Endodermal cell (in vitro differentiated cells): Measurements from ENCODE around the gene ATP10A. TPM values are rescaled to one million over a fixed set of nuclear protein-coding genes. Genes with fewer than 3 reads are reported as not detected.

Experiments used
- DNase-seq: peaks from one replicate; pipeline ENCODE4 v3.0.0-alpha.2; 2017
- H3K27ac ChIP-seq: 2 replicates; pipeline ENCODE4 v1.5.1; 2013; ENCODE audit warnings: mild to moderate bottlenecking, low read depth, low read length, moderate library complexity
- H3K27me3 ChIP-seq: 2 replicates; pipeline ENCODE4 v1.6.1; 2013; ENCODE audit warnings: mild to moderate bottlenecking, low read length, moderate library complexity; ENCODE audit not compliant: insufficient read depth, control insufficient read depth, poor library complexity, severe bottlenecking
- H3K36me3 ChIP-seq: 2 replicates; pipeline ENCODE4 v1.7.0; 2013; ENCODE audit warnings: mild to moderate bottlenecking, low read length, moderate library complexity; ENCODE audit not compliant: control insufficient read depth, insufficient read depth
- H3K4me1 ChIP-seq: one replicate; pipeline ENCODE4 v1.7.0; 2013; ENCODE audit warnings: low read length; ENCODE audit not compliant: control insufficient read depth, insufficient read depth
- H3K4me3 ChIP-seq: 2 replicates; pipeline ENCODE4 v1.5.1; 2013; ENCODE audit warnings: mild to moderate bottlenecking, low read length, moderate library complexity
- H3K9ac ChIP-seq: 2 replicates; pipeline ENCODE4 v1.6.1; 2013; ENCODE audit warnings: mild to moderate bottlenecking, low read length, moderate library complexity; ENCODE audit not compliant: poor library complexity, severe bottlenecking; ENCODE audit errors: extremely low read depth
- H3K9me3 ChIP-seq: 2 replicates; pipeline ENCODE4 v1.6.1; 2013; ENCODE audit warnings: mild to moderate bottlenecking, low read length, moderate library complexity; ENCODE audit not compliant: control insufficient read depth
- H3K27ac Mint-ChIP-seq: 2 replicates; pipeline ENCODE4 v1.8.0; 2020; ENCODE audit warnings: mixed read lengths
- H3K27me3 Mint-ChIP-seq: 2 replicates; pipeline ENCODE4 v1.8.0; 2021; ENCODE audit warnings: mild to moderate bottlenecking, mixed read lengths; ENCODE audit not compliant: insufficient read depth
- H3K36me3 Mint-ChIP-seq: 2 replicates; pipeline ENCODE4 v1.8.0; 2020; ENCODE audit warnings: low read depth, mixed read lengths
- H3K4me1 Mint-ChIP-seq: 2 replicates; pipeline ENCODE4 v1.8.0; 2020; ENCODE audit warnings: mixed read lengths
- H3K4me3 Mint-ChIP-seq: 2 replicates; pipeline ENCODE4 v1.8.0; 2020; ENCODE audit warnings: mild to moderate bottlenecking, moderate library complexity, mixed read lengths
- H3K9me3 Mint-ChIP-seq: 2 replicates; pipeline ENCODE4 v1.8.0; 2020; ENCODE audit warnings: mild to moderate bottlenecking, mixed read lengths
- CTCF ChIP-seq: fragments of 200-600 bp; sonication (generic); conservative IDR thresholded peaks from 2 replicates; pipeline ENCODE4 v1.5.0; 2021; ENCODE audit warnings: antibody characterized with exemption, mild to moderate bottlenecking
- WGBS, 2 experiments: methylation state at CpG; one replicate each; pipeline versions ENCODE4 v1.1.5 to v1.1.7; 2013; ENCODE audit warnings: missing lambda C conversion rate in 2 of 2, mixed read lengths in 1 of 2; ENCODE audit not compliant: insufficient coverage in 1 of 2, insufficient read length in 1 of 2; 5-methylcytosine and 5-hydroxymethylcytosine counted together
- total RNA-seq, 2 donors: library from RNA; stranded (reverse); fragmentation: NEBNext Ultra II Directional in 1 of 2; extraction: Animal tissue kit (Norgen Biotek cat#: 25700) in 1 of 2; gene quantifications; 2 replicates in 1 of 2; 3 replicates in 1 of 2; pipeline ENCODE4 v1.2.1, GENCODE V29; 2021

Gene ATP10A
- total RNA-seq, 2 donors from 2014 or later, result 0.04 to 1.2 TPM

- peaks cover 11% of the 10 kb centered on the region for H3K27me3 ChIP-seq
- Mint-ChIP-seq H3K27me3 (peaks cover 16% of the 10 kb centered on the region), H3K27ac (no peak overlapping the region), H3K9me3 (no peaks in the 10 kb centered on the region), H3K36me3 (no peaks in the 10 kb centered on the region), H3K4me3 (no peak overlapping the region), H3K4me1 (peaks cover 12% of the 10 kb centered on the region)
- 59 to 70% methylated on average over 2 of the region's 2 CpGs for WGBS, 2 experiments
- TF ChIP-seq CTCF, result no peak
- H3K4me1 ChIP-seq, result peaks cover 4% of the 10 kb centered on the region
- DNase-seq, result no peak
- no peaks in the 10 kb centered on the region for H3K9me3 ChIP-seq
- no peak overlapping the region for H3K4me3 ChIP-seq
- H3K27ac ChIP-seq, result no peak overlapping the region
- H3K9ac ChIP-seq, result no peak overlapping the region
- H3K36me3 ChIP-seq, result no peaks in the 10 kb centered on the region
These were observed 16.1 kb downstream of the ATP10A start for GRCh38 chr15:25847051-25847450.

- no peaks in the 10 kb centered on the region for H3K9me3 Mint-ChIP-seq
- no peak for DNase-seq
- no peak overlapping the region for H3K4me3 ChIP-seq
- no peak overlapping the region for H3K4me3 Mint-ChIP-seq
- no peak overlapping the region for H3K27ac ChIP-seq
- H3K27ac Mint-ChIP-seq, result no peak overlapping the region
- H3K4me1 ChIP-seq, result peaks cover 4% of the 10 kb centered on the region
- peaks cover 14% of the 10 kb centered on the region for H3K27me3 Mint-ChIP-seq
- H3K36me3 Mint-ChIP-seq, result no peaks in the 10 kb centered on the region
- H3K27me3 ChIP-seq, result peaks cover 11% of the 10 kb centered on the region
- 85 to 87% methylated on average over 5 to 7 of the region's 7 CpGs for WGBS, 2 experiments
- H3K9ac ChIP-seq, result no peak overlapping the region
- TF ChIP-seq CTCF, result no peak
- no peaks in the 10 kb centered on the region for H3K9me3 ChIP-seq
- H3K36me3 ChIP-seq, result no peaks in the 10 kb centered on the region
- H3K4me1 Mint-ChIP-seq, result peaks cover 12% of the 10 kb centered on the region
These were observed 16.8 kb downstream of the ATP10A start for GRCh38 chr15:25846377-25846776.

GRCh38 chr15:25844981-25845680 lies 18.0 kb downstream of the ATP10A start:
- H3K4me3 ChIP-seq, result no peak overlapping the region
- no peaks in the 10 kb centered on the region for H3K9me3 ChIP-seq
- 85 to 97% methylated on average over 6 to 14 of the region's 14 CpGs for WGBS, 2 experiments
- no peak for TF ChIP-seq CTCF
- H3K9ac ChIP-seq, result no peak overlapping the region
- Mint-ChIP-seq H3K9me3 (no peaks in the 10 kb centered on the region), H3K4me3 (no peak overlapping the region), H3K36me3 (no peaks in the 10 kb centered on the region), H3K4me1 (peaks cover 12% of the 10 kb centered on the region), H3K27me3 (peaks cover 15% of the 10 kb centered on the region), H3K27ac (no peak overlapping the region)
- H3K27me3 ChIP-seq, result peaks cover 11% of the 10 kb centered on the region
- DNase-seq, result no peak
- peaks cover 2% of the 10 kb centered on the region for H3K4me1 ChIP-seq
- H3K27ac ChIP-seq, result no peak overlapping the region
- H3K36me3 ChIP-seq, result no peaks in the 10 kb centered on the region
